ENCODE measurements around the gene CCSER2. TPM values are rescaled to one million over a fixed set of nuclear protein-coding genes. Genes with fewer than 3 reads are reported as not detected.

CCSER2 gene
- total RNA-seq, 1 experiment from 2014 or later, result 28.9 TPM

GRCh38 chr10:84306751-84307384 lies 21.5 kb upstream of the CCSER2 start (continued):
- TF ChIP-seq CTCF (IDR thresholded peaks at IDR 0.05 in 2 of 3, conservative IDR thresholded peaks at IDR 0.05 in 1 of 3; ENCODE audit: borderline replicate concordance in 1 of 3, insufficient read depth in 1 of 3, low read depth in 2 of 3, low read length in 2 of 3) (no peak), ZNF274 (IDR thresholded peaks at IDR 0.05; ENCODE audit: low read depth, low read length) (no peak), EGR1 (IDR thresholded peaks at IDR 0.05; ENCODE audit: low read depth) (no peak), FOSL1 (IDR thresholded peaks at IDR 0.05; ENCODE audit: low read depth) (no peak), SP1 (IDR thresholded peaks at IDR 0.05; ENCODE audit: low read depth) (no peak)

- ATAC-seq (0 out of 2 replicates have a peak, but pooled peaks have one; percentile 30), DNase-seq (ENCODE audit: low read depth, low spot score) (no peak)
- Histone ChIP-seq H3K27ac (ENCODE audit: low read depth, low read length) (no peak overlapping the region), H3K36me3 (ENCODE audit: control insufficient read depth in 1 of 2, insufficient read depth in 2 of 2, low read length in 2 of 2) (no peaks in the 10 kb centered on the region), H2AFZ (ENCODE audit: low read depth, low read length, poor library complexity, severe bottlenecking) (no peak overlapping the region), H3K4me1 (ENCODE audit: control insufficient read depth in 1 of 2, insufficient read depth in 2 of 2, low read length in 2 of 2) (peaks cover 2 to 26% of the 10 kb centered on the region in 2 experiments; a peak in 3 of 4 replicates), H3K79me2 (ENCODE audit: insufficient read depth, low read length) (no peaks in the 10 kb centered on the region), H3K9me2 (ENCODE audit: insufficient read depth) (no peaks in the 10 kb centered on the region), H3K9ac (ENCODE audit: low read length) (no peak overlapping the region), H3K27me3 (ENCODE audit: insufficient read depth, low read length) (no peaks in the 10 kb centered on the region), H4K20me1 (ENCODE audit: insufficient read depth) (no peaks in the 10 kb centered on the region), H3K4me3 (replicated peaks in 1 of 2; ENCODE audit: low read depth in 1 of 2, low read length in 2 of 2) (no peak overlapping the region), H3K9me3 (ENCODE audit: control insufficient read depth in 1 of 2, insufficient read depth in 1 of 2, low read depth in 1 of 2, low read length in 2 of 2) (no peaks in the 10 kb centered on the region), H3K4me2 (ENCODE audit: low read length) (no peak overlapping the region)
- POLR2A ChIA-PET, result no interaction called here
- no TSS peak for BruUV-seq (replicated peaks)
- intact Hi-C loops (cut with micrococcal nuclease), result no loop called here
- CTCF ChIA-PET, result no interaction called here
- RAD21 ChIA-PET (ENCODE audit: low non-redundant PET in 1 of 2, low total read pairs in 2 of 2, uncharacterized antibody in 2 of 2, unreplicated experiment in 2 of 2), result no interaction called here
- no peak for TF ChIP-seq CTCF (IDR thresholded peaks at IDR 0.05 in 2 of 3, conservative IDR thresholded peaks at IDR 0.05 in 1 of 3; ENCODE audit: borderline replicate concordance in 1 of 3, insufficient read depth in 1 of 3, low read depth in 2 of 3, low read length in 2 of 3)
- no peak for TF ChIP-seq POLR2A (IDR thresholded peaks at IDR 0.05; ENCODE audit: borderline replicate concordance, extremely low read depth, insufficient read depth, insufficient read length)
- TF ChIP-seq ZNF274 (IDR thresholded peaks at IDR 0.05; ENCODE audit: low read depth, low read length), result no peak
- TF ChIP-seq SIN3A (IDR thresholded peaks at IDR 0.05; ENCODE audit: low read depth), result no peak
- no peak for TF ChIP-seq REST (IDR thresholded peaks at IDR 0.05; ENCODE audit: low read depth)
- TF ChIP-seq EZH2phosphoT487 (IDR thresholded peaks at IDR 0.05; ENCODE audit: borderline replicate concordance), result no peak
- TF ChIP-seq ATF3 (IDR thresholded peaks at IDR 0.05), result no peak
- TF ChIP-seq CBX3 (IDR thresholded peaks at IDR 0.05; ENCODE audit: low read depth), result no peak
- no peak for TF ChIP-seq JUND (IDR thresholded peaks at IDR 0.05)
- TF ChIP-seq RAD21 (IDR thresholded peaks at IDR 0.05; ENCODE audit: low read depth), result no peak
- no peak for TF ChIP-seq SP1 (IDR thresholded peaks at IDR 0.05; ENCODE audit: low read depth)
- no peak for TF ChIP-seq TCF7L2 (IDR thresholded peaks at IDR 0.05; ENCODE audit: borderline replicate concordance, extremely low read depth, insufficient read depth, insufficient read length)
- TF ChIP-seq ELF1 (IDR thresholded peaks at IDR 0.05; ENCODE audit: borderline replicate concordance, low read depth), result no peak
- TF ChIP-seq FOSL1 (IDR thresholded peaks at IDR 0.05; ENCODE audit: low read depth), result no peak
- TF ChIP-seq CEBPB (IDR thresholded peaks at IDR 0.05; ENCODE audit: low read depth), result no peak
- TF ChIP-seq MAX (IDR thresholded peaks at IDR 0.05), result no peak
Measured at GRCh38 chr10:84308021-84308420, 20.4 kb upstream of the CCSER2 start.
